ENCODE data around the gene LMAN1L. TPM values are rescaled to one million over a fixed set of nuclear protein-coding genes. Genes with fewer than 3 reads are reported as not detected.

Gene LMAN1L
- polyA plus RNA-seq, 1 donor from 2014 or later = not detected

- Histone ChIP-seq H3K9ac (ENCODE audit: low read length) (no peak overlapping the region), H3K4me2 (ENCODE audit: low read length) (no peak overlapping the region), H3K4me3 (ENCODE audit: low read length) (peak overlapping the region; percentile 39), H3K9me3 (ENCODE audit: low read length) (no peaks in the 10 kb centered on the region), H3K79me2 (replicated peaks; ENCODE audit: insufficient read depth, low read length) (peaks cover 23% of the 10 kb centered on the region), H3K27ac (ENCODE audit: low read length) (no peak overlapping the region), H3F3A (ENCODE audit: insufficient read depth, low read length, poor library complexity, severe bottlenecking) (no peaks in the 10 kb centered on the region), H3K36me3 (ENCODE audit: insufficient read depth, low read length) (no peaks in the 10 kb centered on the region), H3K9me2 (ENCODE audit: insufficient read depth, low read length) (no peaks in the 10 kb centered on the region), H3K27me3 (ENCODE audit: insufficient read depth, low read depth, low read length) (no peaks in the 10 kb centered on the region), H4K20me1 (ENCODE audit: insufficient read depth) (no peaks in the 10 kb centered on the region), H2AFZ (ENCODE audit: low read depth, low read length) (no peak overlapping the region)
- TF ChIP-seq EP300 (conservative IDR thresholded peaks at IDR 0.05; ENCODE audit: poor library complexity, severe bottlenecking) = no peak
Observed at GRCh38 chr15:74869726-74870407, 57.2 kb downstream of the LMAN1L start.

GRCh38 chr15:74870436-74871215, 58.0 kb downstream of the LMAN1L start:
- Histone ChIP-seq H3K27me3 (ENCODE audit: insufficient read depth, low read depth, low read length) (no peaks in the 10 kb centered on the region), H2AFZ (ENCODE audit: low read depth, low read length) (no peak overlapping the region), H3K27ac (ENCODE audit: low read length) (no peak overlapping the region), H4K20me1 (ENCODE audit: insufficient read depth) (no peaks in the 10 kb centered on the region), H3K4me3 (ENCODE audit: low read length) (peak overlapping the region; percentile 39), H3K4me2 (ENCODE audit: low read length) (no peak overlapping the region), H3F3A (ENCODE audit: insufficient read depth, low read length, poor library complexity, severe bottlenecking) (no peaks in the 10 kb centered on the region), H3K36me3 (ENCODE audit: insufficient read depth, low read length) (no peaks in the 10 kb centered on the region), H3K9me3 (ENCODE audit: low read length) (no peaks in the 10 kb centered on the region), H3K79me2 (replicated peaks; ENCODE audit: insufficient read depth, low read length) (peaks cover 23% of the 10 kb centered on the region), H3K9ac (ENCODE audit: low read length) (peak overlapping the region; percentile 29), H3K9me2 (ENCODE audit: insufficient read depth, low read length) (no peaks in the 10 kb centered on the region)
- no peak for TF ChIP-seq EZH2 (IDR thresholded peaks at IDR 0.05; ENCODE audit: borderline replicate concordance, insufficient read depth, low read length, poor library complexity, severe bottlenecking)
- no peak for TF ChIP-seq REST (IDR thresholded peaks at IDR 0.05; ENCODE audit: borderline replicate concordance)
- TF ChIP-seq POLR2AphosphoS5 (IDR thresholded peaks at IDR 0.05) = no peak

- H3K9me2 ChIP-seq (ENCODE audit: insufficient read depth, low read length) = no peaks in the 10 kb centered on the region
- no peak for TF ChIP-seq EZH2 (IDR thresholded peaks at IDR 0.05; ENCODE audit: borderline replicate concordance, insufficient read depth, low read length, poor library complexity, severe bottlenecking)
- TF ChIP-seq TAF1 (IDR thresholded peaks at IDR 0.05; ENCODE audit: low read depth) = no peak
- no peak for TF ChIP-seq MXI1 (conservative IDR thresholded peaks at IDR 0.05; ENCODE audit: poor library complexity, severe bottlenecking)
- peak; percentile 31 for TF ChIP-seq REST (IDR thresholded peaks at IDR 0.05; ENCODE audit: borderline replicate concordance)
- no peak for TF ChIP-seq POLR2AphosphoS5 (IDR thresholded peaks at IDR 0.05)
- TF ChIP-seq RAD21 (conservative IDR thresholded peaks at IDR 0.05) = no peak
- TF ChIP-seq CTCF (IDR thresholded peaks at IDR 0.05; ENCODE audit: poor library complexity, severe bottlenecking) = no peak
- H3K9ac ChIP-seq (ENCODE audit: low read length) = peak overlapping the region; percentile 91
- H4K20me1 ChIP-seq (ENCODE audit: insufficient read depth) = no peaks in the 10 kb centered on the region
- no peaks in the 10 kb centered on the region for H3K9me3 ChIP-seq (ENCODE audit: low read length)
- H3K79me2 ChIP-seq (replicated peaks; ENCODE audit: insufficient read depth, low read length) = peaks cover 23% of the 10 kb centered on the region
- H3K36me3 ChIP-seq (ENCODE audit: insufficient read depth, low read length) = no peaks in the 10 kb centered on the region
- H3K27ac ChIP-seq (ENCODE audit: low read length) = peak overlapping the region; percentile 89
- peak overlapping the region; percentile 75 for H2AFZ ChIP-seq (ENCODE audit: low read depth, low read length)
- peak overlapping the region; percentile 85 for H3K4me3 ChIP-seq (ENCODE audit: low read length)
- H3K27me3 ChIP-seq (ENCODE audit: insufficient read depth, low read depth, low read length) = no peaks in the 10 kb centered on the region
- no peaks in the 10 kb centered on the region for H3F3A ChIP-seq (ENCODE audit: insufficient read depth, low read length, poor library complexity, severe bottlenecking)
- peak overlapping the region; percentile 95 for H3K4me2 ChIP-seq (ENCODE audit: low read length)
Observed at GRCh38 chr15:74872702-74873035, 60.0 kb downstream of the LMAN1L start.

Measured in neural cell (in vitro differentiated cells).